GM23248 (cell line): ENCODE measurements around the gene TEN1. TPM values are rescaled to one million over a fixed set of nuclear protein-coding genes. Genes with fewer than 3 reads are reported as not detected.

Source experiments
- DNase-seq: peaks from one replicate; pipeline ENCODE4 v3.0.0-alpha.2; 2015
- H2AFZ ChIP-seq: fragments of 200-600 bp; sonication (generic); 2 replicates; pipeline ENCODE4 v1.6.1; 2016; ENCODE audit warnings: antibody characterized with exemption
- H3F3A ChIP-seq: fragments of 200-600 bp; sonication (generic); 2 replicates; pipeline ENCODE4 v1.6.1; 2016; ENCODE audit warnings: mild to moderate bottlenecking, antibody characterized with exemption, mixed run types; ENCODE audit not compliant: insufficient read depth
- H3K27ac ChIP-seq: fragments of 200-600 bp; sonication (generic); 2 replicates; pipeline ENCODE4 v1.5.1; 2016; ENCODE audit warnings: mild to moderate bottlenecking
- H3K27me3 ChIP-seq: fragments of 200-600 bp; sonication (generic); replicated peaks from 2 replicates; pipeline ENCODE4 v1.6.1; 2016; ENCODE audit warnings: mild to moderate bottlenecking; ENCODE audit not compliant: insufficient read depth
- H3K36me3 ChIP-seq: fragments of 200-600 bp; sonication (generic); 2 replicates; pipeline ENCODE4 v1.6.1; 2016; ENCODE audit warnings: low read depth, mild to moderate bottlenecking
- H3K4me1 ChIP-seq: fragments of 200-600 bp; sonication (generic); 2 replicates; pipeline ENCODE4 v1.6.1; 2016; ENCODE audit warnings: mild to moderate bottlenecking; ENCODE audit not compliant: insufficient read depth
- H3K4me2 ChIP-seq: fragments of 200-600 bp; sonication (generic); one replicate; pipeline ENCODE4 v1.6.1; 2016; ENCODE audit warnings: mild to moderate bottlenecking; ENCODE audit not compliant: unreplicated experiment
- H3K4me3 ChIP-seq: fragments of 200-600 bp; sonication (generic); 2 replicates; pipeline ENCODE4 v1.5.1; 2016; ENCODE audit warnings: mild to moderate bottlenecking
- H3K79me2 ChIP-seq: fragments of 200-600 bp; sonication (generic); 2 replicates; pipeline ENCODE4 v1.6.1; 2016; ENCODE audit warnings: mild to moderate bottlenecking; ENCODE audit not compliant: insufficient read depth
- H3K9ac ChIP-seq: fragments of 200-600 bp; sonication (generic); 2 replicates; pipeline ENCODE4 v1.6.1; 2016; ENCODE audit warnings: mild to moderate bottlenecking
- H3K9me2 ChIP-seq: fragments of 200-600 bp; sonication (generic); 2 replicates; pipeline ENCODE4 v1.6.1; 2016; ENCODE audit warnings: mixed run types, mild to moderate bottlenecking, moderate library complexity; ENCODE audit not compliant: insufficient read depth
- H3K9me3 ChIP-seq: fragments of 200-600 bp; sonication (generic); one replicate; pipeline ENCODE4 v1.6.1; 2017; ENCODE audit warnings: low read depth
- H4K20me1 ChIP-seq: fragments of 200-600 bp; sonication (generic); 2 replicates; pipeline ENCODE4 v1.6.0; 2016; ENCODE audit not compliant: insufficient read depth
- EZH2 ChIP-seq: fragments of 200-600 bp; sonication (generic); IDR thresholded peaks from 2 replicates; pipeline ENCODE4 v1.6.1; 2018; ENCODE audit warnings: antibody characterized with exemption, mild to moderate bottlenecking; ENCODE audit not compliant: insufficient read depth, poor library complexity, severe bottlenecking
- EZH2phosphoT487 ChIP-seq: fragments of 200-600 bp; sonication (generic); IDR thresholded peaks from 2 replicates; pipeline ENCODE4 v1.6.1; 2018; ENCODE audit warnings: antibody characterized with exemption, moderate library complexity, mild to moderate bottlenecking, low read depth; ENCODE audit not compliant: insufficient read depth
- WGBS, 2 experiments: methylation state at CpG; one replicate each; pipeline ENCODE4 v1.1.6; 2015 to 2017; ENCODE audit warnings: low lambda C conversion rate in 2 of 2, low coverage in 1 of 2; ENCODE audit errors: missing lambda C conversion rate in 2 of 2; 5-methylcytosine and 5-hydroxymethylcytosine counted together
- in situ Hi-C: fragments of 300-500 bp; cut with MboI; formaldehyde crosslinking; loops from 2 replicates; pipeline ENCODE4 v1.15.0; 2020
- polyA plus RNA-seq: library from polyadenylated mRNA; unstranded; fragments of >200 nt; fragmentation: Nextera tagmentation; extraction: Ambion mirVana; gene quantifications from 2 replicates; pipeline ENCODE4 v1.2.1, GENCODE V29; 2016
- total RNA-seq: library from RNA; depleted of rRNA; stranded (reverse); fragments of >200 nt; shearing (Covaris generic); gene quantifications from 2 replicates; pipeline ENCODE4 v1.2.3, GENCODE V29; 2014; rRNA removed

TEN1 gene, protein sequence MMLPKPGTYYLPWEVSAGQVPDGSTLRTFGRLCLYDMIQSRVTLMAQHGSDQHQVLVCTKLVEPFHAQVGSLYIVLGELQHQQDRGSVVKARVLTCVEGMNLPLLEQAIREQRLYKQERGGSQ
- total RNA-seq: 18.2 and 19.5 TPM in 2 replicates
- 21.2 and 23.1 TPM in 2 replicates for polyA plus RNA-seq

DNA sequence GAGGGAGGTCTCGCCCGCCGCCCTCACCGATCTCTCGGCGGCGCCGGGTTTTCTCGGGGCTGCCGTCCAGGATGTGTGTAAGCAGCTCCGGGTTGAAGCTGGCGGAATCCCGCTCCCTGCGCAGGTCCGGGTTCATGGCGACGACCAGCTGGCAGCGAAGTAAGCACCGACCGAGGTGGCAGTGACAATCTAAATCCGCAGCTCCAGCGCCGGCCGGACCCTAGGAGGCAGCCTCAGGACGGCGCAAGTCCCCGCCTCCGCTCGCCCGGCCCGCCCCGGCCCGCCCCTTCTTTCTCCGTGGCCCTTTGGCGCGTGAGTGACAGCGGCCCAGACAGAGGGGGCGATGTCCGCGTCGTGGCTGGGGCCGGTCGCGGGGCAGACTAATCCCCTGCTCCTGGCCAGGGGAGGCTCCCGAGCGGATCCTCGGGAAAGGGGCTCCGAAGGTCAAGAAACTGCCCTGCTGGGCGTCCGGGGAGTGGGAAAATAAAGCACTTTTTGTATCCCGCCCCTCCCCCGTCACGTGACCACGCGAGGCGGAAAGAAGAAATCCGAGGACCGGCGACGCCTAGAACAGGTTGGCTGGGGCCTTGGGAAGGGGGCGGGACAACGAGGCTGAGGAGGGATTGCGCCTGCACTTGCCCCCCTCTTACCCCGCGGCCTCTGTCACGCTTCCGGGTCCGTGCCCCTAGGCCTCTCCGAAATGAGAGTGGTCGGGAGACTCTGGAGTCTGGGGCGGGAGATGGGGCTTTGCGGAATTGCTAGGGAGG, at the start of gene TEN1, which contains the start of gene ACOX1:
TSS of gene TEN1 (plus strand) at position 303 of the 767 bp plus-strand sequence. CDS start 6,953 bp downstream, outside the sequence.
TSS of gene ACOX1 (minus strand) at position 229 of the 767 bp plus-strand sequence. CDS start at position 136, 93 bp downstream.
- H3F3A ChIP-seq: peaks cover 42% of the 10 kb centered on the region
- no peaks in the 10 kb centered on the region for H3K27me3 ChIP-seq
- H2AFZ ChIP-seq: peak within 1 kb of the TSS; percentile 85
- WGBS, 2 experiments: 1 to 3% methylated on average over 62 to 72 of the region's 72 CpGs
- peak within 1 kb of the TSS; percentile 88 for H3K4me3 ChIP-seq
- DNase-seq: peak; percentile 98
- TF ChIP-seq EZH2: no peak
- TF ChIP-seq EZH2phosphoT487: no peak
- in situ Hi-C loops: no loop called here
- H3K9me3 ChIP-seq: no peaks in the 10 kb centered on the region
- H4K20me1 ChIP-seq: no peaks in the 10 kb centered on the region
- peak within 1 kb of the TSS; percentile 95 for H3K9ac ChIP-seq
- H3K4me2 ChIP-seq: peak within 1 kb of the TSS; percentile 90
- H3K79me2 ChIP-seq: peaks cover 49% of the 10 kb centered on the region
- peak within 1 kb of the TSS; percentile 99 for H3K27ac ChIP-seq
- H3K36me3 ChIP-seq: no peaks in the 10 kb centered on the region
- H3K9me2 ChIP-seq: no peaks in the 10 kb centered on the region
- H3K4me1 ChIP-seq: peaks cover 56% of the 10 kb centered on the region

GRCh38 chr17:75931062-75931461, 48.0 kb upstream of the TEN1 start:
- no peaks in the 10 kb centered on the region for H3K27me3 ChIP-seq
- H3K4me3 ChIP-seq: no peak overlapping the region
- H3K36me3 ChIP-seq: no peaks in the 10 kb centered on the region
- H3K9me2 ChIP-seq: no peaks in the 10 kb centered on the region
- no peaks in the 10 kb centered on the region for H3K4me1 ChIP-seq
- no peak overlapping the region for H3K4me2 ChIP-seq
- in situ Hi-C loops: no loop called here
- H3K9me3 ChIP-seq: no peaks in the 10 kb centered on the region
- H3K27ac ChIP-seq: no peak overlapping the region
- no peaks in the 10 kb centered on the region for H4K20me1 ChIP-seq
- H3K9ac ChIP-seq: no peak overlapping the region
- H2AFZ ChIP-seq: no peak overlapping the region
- H3F3A ChIP-seq: no peaks in the 10 kb centered on the region
- H3K79me2 ChIP-seq: no peaks in the 10 kb centered on the region
- no peak for DNase-seq
- TF ChIP-seq EZH2phosphoT487: no peak
- WGBS, 2 experiments: 91 to 98% methylated on average over 4 of the region's 4 CpGs

DNA sequence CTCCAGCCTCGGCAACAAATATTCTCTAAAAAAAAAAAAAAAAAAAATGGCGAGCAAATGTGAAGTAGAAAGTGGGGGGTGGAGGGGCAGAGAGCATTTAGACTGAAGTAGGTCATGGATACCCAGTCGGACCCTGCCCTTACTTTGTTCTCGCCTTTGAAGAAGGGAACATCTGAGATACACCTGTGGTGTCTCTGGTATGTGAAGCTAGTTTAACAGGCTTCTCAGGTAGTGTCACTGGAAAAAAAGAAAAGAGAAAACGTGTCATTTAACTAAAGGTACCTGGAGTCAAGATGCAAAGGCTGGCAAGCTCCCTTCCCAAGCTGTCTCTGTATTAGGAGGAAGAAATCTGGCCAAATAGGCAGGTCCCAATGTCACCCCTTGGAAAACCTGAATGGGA, 46.2 kb upstream of the TEN1 start:
- 80 to 90% methylated on average over 5 of the region's 5 CpGs for WGBS, 2 experiments
- DNase-seq: no peak
- no peaks in the 10 kb centered on the region for H3K4me1 ChIP-seq
- TF ChIP-seq EZH2: no peak
- no peaks in the 10 kb centered on the region for H4K20me1 ChIP-seq
- H3K79me2 ChIP-seq: no peaks in the 10 kb centered on the region
- H2AFZ ChIP-seq: no peak overlapping the region
- H3K9me3 ChIP-seq: no peaks in the 10 kb centered on the region
- no peaks in the 10 kb centered on the region for H3K36me3 ChIP-seq
- in situ Hi-C loops: no loop called here
- H3K27me3 ChIP-seq: no peaks in the 10 kb centered on the region
- no peak overlapping the region for H3K4me3 ChIP-seq
- H3K9ac ChIP-seq: no peak overlapping the region
- no peaks in the 10 kb centered on the region for H3F3A ChIP-seq
- no peak overlapping the region for H3K27ac ChIP-seq
- H3K4me2 ChIP-seq: no peak overlapping the region
- no peaks in the 10 kb centered on the region for H3K9me2 ChIP-seq

DNA sequence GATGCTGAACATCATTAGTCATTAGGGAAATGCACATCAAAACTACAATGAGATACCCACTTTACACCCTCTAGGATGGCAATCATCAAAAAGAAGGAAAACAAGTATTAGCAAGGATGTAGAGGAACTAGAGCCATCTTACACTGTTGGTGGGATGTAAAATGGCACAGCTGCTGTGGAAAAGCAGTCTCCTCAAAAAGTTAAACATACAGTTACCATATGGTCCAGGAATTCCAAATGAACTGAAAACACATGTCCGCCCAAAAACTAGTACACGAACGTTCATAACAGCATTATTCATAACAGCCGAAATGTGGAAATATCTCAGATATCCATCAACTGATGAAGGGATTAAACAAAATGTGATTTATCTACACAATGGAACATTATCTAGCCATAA, 45.2 kb upstream of the TEN1 start:
- Histone ChIP-seq H3K9me3 (no peaks in the 10 kb centered on the region), H3K36me3 (no peaks in the 10 kb centered on the region), H3F3A (no peaks in the 10 kb centered on the region), H3K27ac (no peak overlapping the region), H3K27me3 (no peaks in the 10 kb centered on the region), H4K20me1 (no peaks in the 10 kb centered on the region), H3K9me2 (no peaks in the 10 kb centered on the region), H3K4me2 (no peak overlapping the region), H3K4me1 (no peaks in the 10 kb centered on the region), H3K79me2 (no peaks in the 10 kb centered on the region), H3K9ac (no peak overlapping the region), H3K4me3 (no peak overlapping the region), H2AFZ (no peak overlapping the region)
- in situ Hi-C loops: no loop called here
- no peak for TF ChIP-seq EZH2
- TF ChIP-seq EZH2phosphoT487: no peak
- WGBS, 2 experiments: 69 to 73% methylated on average over 4 of the region's 4 CpGs
- no peak for DNase-seq
